GM21515 (cell line): Measurements from ENCODE around the gene GIPR.
A peak's percentile ranks its signal among the peaks of the same experiment; 100 is the strongest.

Source experiments
- ATAC-seq: cut with Tn5 transposase; IDR thresholded peaks from one replicate; pipeline ENCODE4 v1.9.1; 2021; ENCODE audit not compliant: unreplicated experiment

GIPR gene

DNA sequence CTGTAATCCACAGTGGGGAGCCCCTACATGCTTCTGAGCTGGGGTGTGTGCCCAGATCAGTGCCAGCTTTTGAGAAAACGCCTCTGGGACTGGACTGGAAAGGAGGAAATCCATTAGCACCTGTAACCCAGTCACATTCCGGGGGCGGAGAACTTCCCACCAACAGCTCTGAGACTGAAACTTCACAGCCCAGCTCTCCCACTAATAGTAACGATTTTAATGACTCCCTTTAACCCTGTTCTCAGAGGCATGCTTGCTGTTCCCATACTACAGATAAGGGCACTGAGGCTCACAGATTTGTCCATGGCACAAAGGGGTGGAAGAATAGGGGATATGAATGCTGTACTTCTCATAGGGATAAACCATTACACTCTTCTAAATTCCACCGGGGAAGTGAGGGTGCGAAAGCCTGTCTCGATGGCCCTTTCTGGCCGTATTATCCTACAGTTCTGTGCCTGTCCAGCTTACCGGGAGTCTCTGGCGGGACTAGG lies 61.8 kb downstream of the GIPR start:
- no peak for ATAC-seq

GRCh38 chr19:45730368-45731288 lies 62.6 kb downstream of the GIPR start, which contains the start of gene FBXO46:
FBXO46 (minus strand) TSS chr19:45730896; CDS start chr19:45713495, 17,401 bp downstream.
- ATAC-seq: peak; percentile 86
